Activated CD4-positive, alpha-beta T cell treated with anti-CD3 and anti-CD28 coated beads, Interleukin-2, Interleukin-4, amounts not matched to agents 100 ng/mL and 50 ng/mL, durations not matched to agents 16 hours and 8 hours (primary cell): ENCODE data around the gene PCDHA8.
"Not testable (repeated sequence)": the region's sequence is repeated elsewhere in the genome, so short reads cannot be mapped to it uniquely, and the experiment has no call there.

Experiments used
- DNase-seq: peaks from one replicate; pipeline ENCODE4 v3.0.0-alpha.2; 2020; ENCODE audit warnings: low spot score

The PCDHA8 gene, protein sequence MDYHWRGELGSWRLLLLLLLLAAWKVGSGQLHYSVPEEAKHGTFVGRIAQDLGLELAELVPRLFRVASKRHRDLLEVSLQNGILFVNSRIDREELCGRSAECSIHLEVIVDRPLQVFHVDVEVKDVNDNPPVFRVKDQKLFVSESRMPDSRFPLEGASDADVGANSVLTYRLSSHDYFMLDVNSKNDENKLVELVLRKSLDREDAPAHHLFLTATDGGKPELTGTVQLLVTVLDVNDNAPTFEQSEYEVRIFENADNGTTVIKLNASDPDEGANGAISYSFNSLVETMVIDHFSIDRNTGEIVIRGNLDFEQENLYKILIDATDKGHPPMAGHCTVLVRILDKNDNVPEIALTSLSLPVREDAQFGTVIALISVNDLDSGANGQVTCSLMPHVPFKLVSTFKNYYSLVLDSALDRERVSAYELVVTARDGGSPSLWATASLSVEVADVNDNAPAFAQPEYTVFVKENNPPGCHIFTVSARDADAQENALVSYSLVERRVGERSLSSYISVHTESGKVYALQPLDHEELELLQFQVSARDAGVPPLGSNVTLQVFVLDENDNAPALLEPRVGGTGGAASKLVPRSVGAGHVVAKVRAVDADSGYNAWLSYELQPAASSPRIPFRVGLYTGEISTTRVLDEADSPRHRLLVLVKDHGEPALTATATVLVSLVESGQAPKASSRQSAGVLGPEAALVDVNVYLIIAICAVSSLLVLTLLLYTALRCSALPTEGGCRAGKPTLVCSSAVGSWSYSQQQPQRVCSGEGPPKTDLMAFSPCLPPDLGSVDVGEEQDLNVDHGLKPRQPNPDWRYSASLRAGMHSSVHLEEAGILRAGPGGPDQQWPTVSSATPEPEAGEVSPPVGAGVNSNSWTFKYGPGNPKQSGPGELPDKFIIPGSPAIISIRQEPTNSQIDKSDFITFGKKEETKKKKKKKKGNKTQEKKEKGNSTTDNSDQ

DNA sequence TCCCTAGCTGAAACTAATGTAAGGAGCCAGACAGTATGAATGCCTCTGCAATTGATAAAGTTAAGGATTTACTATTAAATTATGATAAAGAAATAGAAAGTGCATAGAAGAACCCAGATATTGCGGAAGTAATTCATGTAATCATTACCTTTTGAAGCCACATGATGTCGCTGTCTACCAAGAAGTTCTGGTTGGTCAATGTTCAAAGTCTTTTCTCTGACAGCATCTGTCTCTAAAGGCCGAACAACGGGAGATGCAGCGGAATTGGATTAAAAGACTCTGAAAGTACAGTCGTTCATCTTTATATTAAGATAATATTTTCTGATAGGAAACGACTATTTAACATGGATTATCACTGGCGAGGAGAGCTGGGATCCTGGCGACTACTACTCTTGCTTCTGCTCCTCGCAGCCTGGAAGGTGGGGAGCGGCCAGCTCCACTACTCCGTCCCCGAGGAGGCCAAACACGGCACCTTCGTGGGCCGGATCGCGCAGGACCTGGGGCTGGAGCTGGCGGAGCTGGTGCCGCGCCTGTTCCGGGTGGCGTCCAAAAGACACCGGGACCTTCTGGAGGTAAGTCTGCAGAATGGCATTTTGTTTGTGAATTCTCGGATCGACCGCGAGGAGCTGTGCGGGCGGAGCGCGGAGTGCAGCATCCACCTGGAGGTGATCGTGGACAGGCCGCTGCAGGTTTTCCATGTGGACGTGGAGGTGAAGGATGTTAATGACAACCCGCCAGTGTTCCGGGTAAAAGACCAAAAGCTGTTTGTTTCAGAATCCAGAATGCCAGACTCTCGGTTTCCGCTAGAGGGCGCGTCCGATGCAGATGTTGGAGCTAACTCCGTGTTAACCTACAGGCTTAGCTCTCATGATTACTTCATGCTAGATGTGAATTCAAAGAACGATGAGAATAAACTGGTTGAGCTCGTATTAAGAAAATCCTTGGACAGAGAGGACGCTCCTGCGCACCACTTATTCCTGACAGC is at the start of gene PCDHA8:
PCDHA8 (plus strand) TSS at position 210 of the 985 bp plus-strand sequence; CDS start at position 345, 135 bp downstream.
- DNase-seq, result peak; percentile 4

DNA sequence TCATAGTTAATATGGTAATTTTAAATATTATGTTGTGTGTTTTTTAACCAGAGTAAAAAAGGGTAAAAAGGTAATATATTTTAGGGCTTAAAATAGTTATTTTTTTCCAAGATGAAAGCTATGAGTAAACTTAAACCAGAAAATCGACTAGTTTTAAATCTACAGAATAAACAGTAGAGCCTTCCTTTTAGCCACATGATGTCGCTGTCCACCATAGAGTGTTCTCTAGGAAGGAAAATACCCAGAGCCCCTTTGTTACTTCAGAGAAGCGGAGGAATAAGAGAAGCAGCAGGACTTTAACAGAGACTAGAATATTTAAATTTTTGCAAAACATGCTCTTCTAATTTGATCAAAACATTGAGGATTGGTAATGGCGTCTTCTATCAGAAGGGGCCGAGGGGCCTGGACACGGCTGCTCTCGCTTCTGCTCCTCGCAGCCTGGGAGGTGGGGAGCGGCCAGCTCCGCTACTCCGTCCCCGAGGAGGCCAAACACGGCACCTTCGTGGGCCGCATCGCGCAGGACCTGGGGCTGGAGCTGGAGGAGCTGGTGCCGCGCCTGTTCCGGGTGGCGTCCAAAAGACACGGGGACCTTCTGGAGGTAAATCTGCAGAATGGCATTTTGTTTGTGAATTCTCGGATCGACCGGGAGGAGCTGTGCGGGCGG is 46.3 kb upstream of the PCDHA8 start, which contains the start of gene PCDHA2:
PCDHA2 (plus strand) TSS at position 258 of the 664 bp plus-strand sequence.
- DNase-seq, result no peak

- no peak for DNase-seq
These were observed 45.7 kb upstream of the PCDHA8 start for GRCh38 chr5:140795259-140795641.

DNA sequence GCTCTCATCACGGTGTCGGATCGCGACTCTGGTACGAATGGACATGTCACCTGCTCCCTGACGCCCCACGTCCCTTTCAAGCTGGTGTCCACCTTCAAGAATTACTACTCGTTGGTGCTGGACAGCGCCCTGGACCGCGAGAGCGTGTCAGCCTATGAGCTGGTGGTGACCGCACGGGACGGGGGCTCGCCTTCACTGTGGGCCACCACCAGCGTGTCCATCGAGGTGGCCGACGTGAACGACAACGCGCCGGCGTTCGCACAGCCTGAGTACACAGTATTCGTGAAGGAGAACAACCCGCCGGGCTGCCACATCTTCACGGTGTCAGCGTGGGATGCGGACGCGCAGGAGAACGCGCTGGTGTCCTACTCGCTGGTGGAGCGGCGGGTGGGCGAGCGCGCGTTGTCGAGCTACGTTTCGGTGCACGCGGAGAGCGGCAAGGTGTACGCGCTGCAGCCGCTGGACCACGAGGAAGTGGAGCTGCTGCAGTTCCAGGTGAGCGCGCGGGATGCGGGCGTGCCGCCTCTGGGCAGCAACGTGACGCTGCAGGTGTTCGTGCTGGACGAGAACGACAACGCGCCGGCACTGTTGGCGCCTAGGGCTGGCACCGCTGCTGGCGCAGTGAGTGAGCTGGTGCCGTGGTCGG is 44.8 kb upstream of the PCDHA8 start:
- not testable (repeated sequence) for DNase-seq

DNA sequence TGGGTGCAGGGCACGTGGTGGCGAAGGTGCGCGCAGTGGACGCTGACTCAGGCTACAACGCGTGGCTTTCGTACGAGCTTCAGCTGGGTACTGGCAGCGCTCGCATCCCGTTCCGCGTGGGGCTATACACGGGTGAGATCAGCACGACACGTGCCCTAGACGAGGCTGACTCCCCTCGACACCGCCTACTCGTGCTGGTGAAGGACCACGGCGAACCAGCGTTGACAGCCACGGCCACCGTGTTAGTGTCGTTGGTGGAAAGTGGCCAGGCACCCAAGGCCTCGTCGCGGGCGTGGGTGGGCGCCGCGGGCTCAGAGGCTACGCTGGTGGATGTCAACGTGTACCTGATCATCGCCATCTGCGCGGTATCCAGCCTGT is 44.3 kb upstream of the PCDHA8 start:
- no peak for DNase-seq

DNA sequence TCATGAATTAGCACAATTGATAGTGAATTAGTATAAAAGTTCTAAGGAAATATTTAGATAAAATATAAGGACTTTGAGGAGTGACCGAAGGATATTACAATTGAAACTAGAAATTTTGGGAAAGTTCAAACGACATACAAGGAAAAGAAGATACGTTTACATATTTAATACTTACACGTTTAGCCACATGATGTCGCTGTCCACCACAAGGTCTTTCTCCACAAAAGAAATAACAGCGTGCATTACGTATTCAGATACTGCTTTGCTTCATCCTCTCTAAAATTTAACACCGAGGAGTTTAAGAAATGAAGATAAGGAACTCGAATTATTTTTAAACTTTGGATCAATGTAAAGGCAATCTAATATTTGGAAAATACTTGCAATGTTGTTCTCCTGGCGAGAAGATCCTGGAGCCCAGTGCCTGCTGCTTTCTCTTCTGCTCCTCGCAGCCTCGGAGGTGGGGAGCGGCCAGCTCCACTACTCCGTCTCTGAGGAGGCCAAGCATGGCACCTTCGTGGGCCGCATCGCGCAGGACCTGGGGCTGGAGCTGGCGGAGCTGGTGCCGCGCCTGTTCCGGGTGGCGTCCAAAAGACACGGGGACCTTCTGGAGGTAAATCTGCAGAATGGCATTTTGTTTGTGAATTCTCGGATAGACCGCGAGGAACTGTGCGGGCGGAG is 40.0 kb upstream of the PCDHA8 start, which contains the start of gene PCDHA3:
PCDHA3 (plus strand) TSS at position 242 of the 678 bp plus-strand sequence.
- DNase-seq, result no peak

DNA sequence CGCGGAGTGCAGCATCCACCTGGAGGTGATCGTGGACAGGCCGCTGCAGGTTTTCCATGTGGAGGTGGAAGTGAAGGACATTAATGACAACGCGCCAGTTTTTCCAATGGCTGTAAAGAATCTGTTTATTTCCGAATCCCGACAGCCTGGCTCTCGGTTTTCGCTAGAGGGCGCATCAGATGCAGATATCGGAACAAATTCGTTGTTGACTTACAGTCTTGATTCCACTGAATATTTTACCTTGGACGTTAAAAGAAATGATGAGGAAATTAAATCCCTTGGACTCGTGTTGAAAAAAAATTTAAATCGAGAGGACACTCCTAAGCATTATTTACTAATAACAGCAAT is 39.5 kb upstream of the PCDHA8 start:
- no peak for DNase-seq

- DNase-seq, result not testable (repeated sequence)
These were observed 38.6 kb upstream of the PCDHA8 start for GRCh38 chr5:140802381-140802780.

- no peak for DNase-seq
These were observed 38.2 kb upstream of the PCDHA8 start for GRCh38 chr5:140802781-140803271.

DNA sequence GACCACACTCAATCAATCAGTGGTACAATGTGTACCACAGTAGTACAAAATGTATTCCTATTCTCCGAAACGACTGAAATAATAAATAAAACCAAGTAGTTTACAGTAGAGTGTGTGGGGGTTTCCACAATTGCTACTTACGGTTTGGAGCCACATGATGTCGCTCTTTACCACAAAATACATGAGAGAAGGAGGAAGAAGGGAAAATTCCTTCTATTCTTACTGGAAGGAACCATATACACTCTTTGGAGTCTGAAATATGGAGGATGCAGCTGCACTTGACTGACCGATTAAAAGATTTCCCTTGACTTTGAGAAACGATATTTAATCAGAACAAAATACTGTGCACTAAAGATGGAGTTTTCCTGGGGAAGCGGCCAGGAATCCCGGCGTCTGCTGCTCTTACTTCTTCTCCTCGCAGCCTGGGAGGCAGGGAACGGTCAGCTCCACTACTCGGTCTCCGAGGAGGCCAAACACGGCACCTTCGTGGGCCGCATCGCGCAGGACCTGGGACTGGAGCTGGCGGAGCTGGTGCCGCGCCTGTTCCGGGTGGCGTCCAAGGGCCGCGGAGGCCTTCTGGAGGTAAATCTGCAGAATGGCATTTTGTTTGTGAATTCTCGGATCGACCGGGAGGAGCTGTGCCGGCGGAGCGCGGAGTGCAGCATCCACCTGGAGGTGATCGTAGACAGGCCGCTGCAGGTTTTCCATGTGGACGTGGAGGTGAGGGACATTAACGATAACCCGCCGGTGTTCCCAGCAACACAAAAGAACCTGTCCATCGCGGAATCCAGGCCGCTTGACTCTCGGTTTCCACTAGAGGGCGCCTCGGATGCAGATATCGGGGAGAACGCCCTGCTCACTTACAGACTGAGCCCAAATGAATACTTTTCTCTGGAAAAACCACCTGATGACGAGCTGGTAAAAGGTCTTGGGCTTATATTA is 33.9 kb upstream of the PCDHA8 start, which contains the start of gene PCDHA4:
PCDHA4 (plus strand) TSS at position 235 of the 942 bp plus-strand sequence.
- peak; percentile 17 for DNase-seq

GRCh38 chr5:140808241-140808888 is 32.6 kb upstream of the PCDHA8 start:
- not testable (repeated sequence) for DNase-seq

DNA sequence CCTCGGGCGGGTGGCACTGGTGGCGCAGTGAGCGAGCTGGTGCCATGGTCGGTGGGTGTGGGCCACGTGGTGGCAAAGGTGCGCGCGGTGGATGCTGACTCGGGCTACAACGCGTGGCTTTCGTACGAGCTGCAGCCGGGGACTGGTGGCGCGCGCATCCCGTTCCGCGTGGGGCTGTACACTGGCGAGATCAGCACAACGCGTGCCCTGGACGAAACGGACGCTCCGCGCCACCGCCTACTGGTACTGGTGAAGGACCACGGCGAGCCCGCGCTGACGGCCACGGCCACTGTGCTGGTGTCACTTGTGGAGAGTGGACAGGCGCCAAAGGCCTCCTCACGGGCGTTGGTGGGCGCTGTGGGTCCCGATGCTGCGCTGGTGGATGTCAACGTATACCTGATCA is 32.1 kb upstream of the PCDHA8 start:
- no peak for DNase-seq

DNA sequence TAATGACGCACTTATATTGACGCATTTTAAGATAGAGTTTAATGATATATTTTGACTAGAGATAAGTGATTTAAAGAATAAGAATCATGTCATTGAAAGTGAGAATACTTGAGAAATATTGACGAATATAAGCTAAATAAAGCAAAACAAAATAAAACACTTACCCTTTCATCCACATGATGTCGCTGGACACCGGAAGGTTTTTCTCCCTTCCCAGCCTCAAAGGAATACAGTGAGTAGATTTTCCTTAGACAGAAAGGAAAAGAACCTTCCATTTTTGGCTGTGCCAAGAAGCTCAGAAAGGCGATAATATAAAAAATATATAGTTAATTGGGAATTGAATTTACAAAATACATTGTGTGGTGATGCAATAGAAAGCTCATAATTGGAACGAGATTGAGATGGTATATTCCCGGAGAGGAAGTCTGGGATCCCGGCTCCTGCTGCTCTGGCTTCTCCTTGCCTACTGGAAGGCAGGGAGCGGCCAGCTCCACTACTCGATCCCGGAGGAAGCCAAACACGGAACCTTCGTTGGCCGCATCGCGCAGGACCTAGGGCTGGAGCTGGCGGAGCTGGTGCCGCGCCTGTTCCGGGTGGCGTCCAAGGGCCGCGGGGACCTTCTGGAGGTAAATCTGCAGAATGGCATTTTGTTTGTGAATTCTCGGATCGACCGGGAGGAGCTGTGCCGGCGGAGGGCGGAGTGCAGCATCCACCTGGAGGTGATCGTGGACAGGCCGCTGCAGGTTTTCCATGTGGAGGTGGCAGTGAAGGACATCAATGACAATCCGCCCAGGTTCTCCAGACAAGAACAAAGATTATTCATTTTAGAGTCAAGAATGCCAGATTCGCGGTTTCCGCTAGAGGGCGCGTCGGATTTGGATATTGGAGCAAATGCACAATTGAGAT is 19.4 kb upstream of the PCDHA8 start, which contains the start of gene PCDHA5:
PCDHA5 (plus strand) TSS at position 239 of the 906 bp plus-strand sequence.
- peak; percentile 3 for DNase-seq

GRCh38 chr5:140822281-140822629 is 18.7 kb upstream of the PCDHA8 start:
- DNase-seq, result no peak

DNA sequence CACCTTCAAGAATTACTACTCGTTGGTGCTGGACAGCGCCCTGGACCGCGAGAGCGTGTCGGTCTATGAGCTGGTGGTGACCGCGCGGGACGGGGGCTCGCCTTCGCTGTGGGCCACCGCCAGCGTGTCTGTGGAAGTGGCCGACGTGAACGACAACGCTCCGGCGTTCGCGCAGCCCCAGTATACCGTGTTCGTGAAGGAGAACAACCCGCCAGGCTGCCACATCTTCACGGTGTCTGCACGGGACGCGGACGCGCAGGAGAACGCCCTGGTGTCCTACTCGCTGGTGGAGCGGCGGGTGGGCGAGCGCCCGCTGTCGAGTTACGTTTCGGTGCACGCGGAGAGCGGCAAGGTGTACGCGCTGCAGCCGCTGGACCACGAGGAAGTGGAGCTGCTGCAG is 18.0 kb upstream of the PCDHA8 start:
- not testable (repeated sequence) for DNase-seq

DNA sequence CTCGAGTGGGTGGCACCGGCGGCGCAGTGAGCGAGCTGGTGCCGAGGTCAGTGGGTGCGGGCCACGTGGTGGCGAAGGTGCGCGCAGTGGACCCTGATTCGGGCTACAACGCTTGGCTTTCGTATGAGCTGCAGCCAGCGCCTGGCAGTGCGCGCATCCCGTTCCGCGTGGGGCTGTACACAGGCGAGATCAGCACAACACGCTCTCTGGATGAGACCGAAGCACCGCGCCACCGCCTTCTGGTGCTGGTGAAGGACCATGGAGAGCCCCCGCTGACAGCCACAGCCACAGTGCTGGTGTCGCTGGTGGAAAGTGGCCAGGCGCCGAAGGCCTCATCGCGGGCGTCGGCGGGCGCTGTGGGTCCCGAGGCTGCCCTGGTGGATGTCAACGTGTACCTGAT is 17.5 kb upstream of the PCDHA8 start:
- no peak for DNase-seq
